GM21367 (cell line): ENCODE results near the gene ZCCHC9.
"Not testable (repeated sequence)": the region's sequence is repeated elsewhere in the genome, so short reads cannot be mapped to it uniquely, and the experiment has no call there.

Source experiments
- ATAC-seq: cut with Tn5 transposase; IDR thresholded peaks from one replicate; pipeline ENCODE4 v1.9.1; 2021; ENCODE audit not compliant: unreplicated experiment

Gene ZCCHC9

DNA sequence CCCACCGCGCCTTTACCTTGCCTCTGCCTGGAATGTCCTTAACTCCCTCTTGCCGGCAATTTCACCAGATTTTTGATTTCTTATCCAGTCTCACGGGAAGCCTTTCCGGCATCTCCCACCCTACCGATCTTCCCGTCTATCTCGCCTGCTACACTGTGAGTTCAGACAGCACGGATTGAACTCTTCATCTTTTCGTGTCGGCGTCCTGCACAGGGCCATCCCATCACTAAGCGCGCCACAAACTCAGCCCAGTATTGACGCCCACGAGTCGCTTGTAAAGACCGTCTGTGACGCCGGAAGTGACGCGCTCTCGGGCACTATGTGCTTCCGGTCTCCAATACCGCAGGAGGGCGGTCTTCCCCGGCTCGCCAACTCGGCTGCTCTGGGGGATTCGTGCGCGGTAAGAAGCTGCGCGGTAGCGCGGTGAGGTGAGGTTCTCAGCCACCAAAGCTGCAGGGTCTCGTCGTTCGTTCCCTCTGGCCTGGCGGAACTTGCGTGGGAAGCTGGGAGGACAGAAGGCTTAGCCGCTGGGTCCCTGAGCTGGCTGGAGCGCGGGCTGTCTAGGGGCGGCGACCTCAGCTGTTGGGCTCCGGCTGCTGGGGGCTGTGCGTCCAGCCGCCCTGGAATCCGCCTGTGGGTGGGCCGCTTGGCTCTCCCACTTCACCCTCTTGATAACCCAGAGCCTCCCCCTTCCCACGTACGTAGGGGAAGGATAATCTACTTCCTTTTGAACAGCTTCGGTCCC lies at the start of gene ZCCHC9:
Gene ZCCHC9 (plus strand): TSS at position 317 of the 745 bp plus-strand sequence. CDS start 3,171 bp downstream, outside the sequence.
- peak; percentile 97 for ATAC-seq

DNA sequence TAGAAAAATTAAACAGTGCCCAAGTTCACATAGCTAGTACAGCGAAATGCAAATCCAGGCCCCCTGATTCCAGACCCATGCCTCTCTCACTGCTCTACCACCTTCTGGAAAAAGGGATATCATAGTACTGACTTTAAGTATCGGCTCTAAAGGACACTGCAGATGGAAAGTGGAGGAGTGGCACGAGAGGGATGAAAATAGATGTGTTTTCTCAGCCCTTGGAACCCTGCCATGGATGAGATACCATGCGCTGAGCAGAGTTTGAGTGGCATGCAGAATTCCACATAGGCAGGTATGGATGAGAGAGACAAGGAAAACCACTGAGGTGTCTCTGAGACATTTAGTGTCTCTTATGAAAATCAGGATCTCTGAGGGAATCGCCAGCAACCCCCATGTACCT lies 49.5 kb upstream of the ZCCHC9 start:
- no peak for ATAC-seq

DNA sequence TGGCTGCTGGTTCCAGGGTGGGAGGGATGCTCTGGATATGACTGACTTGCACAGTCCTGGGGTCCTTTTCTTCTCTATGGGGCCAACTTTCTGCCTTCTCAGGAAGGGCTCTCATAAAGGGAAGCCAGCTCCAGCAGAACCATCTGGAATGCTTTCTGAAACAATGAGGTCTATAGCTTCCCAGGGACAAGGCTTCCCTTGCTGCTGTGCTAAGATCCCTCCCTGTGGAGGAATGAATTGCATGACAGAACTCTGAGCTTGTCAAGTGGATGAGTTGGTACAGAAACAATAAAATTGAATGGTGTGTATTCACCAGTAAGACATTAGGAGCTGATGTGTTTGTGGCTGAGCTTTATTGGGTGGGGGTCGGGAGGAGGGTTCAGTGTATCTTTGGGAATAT lies 48.5 kb upstream of the ZCCHC9 start:
- ATAC-seq = no peak

DNA sequence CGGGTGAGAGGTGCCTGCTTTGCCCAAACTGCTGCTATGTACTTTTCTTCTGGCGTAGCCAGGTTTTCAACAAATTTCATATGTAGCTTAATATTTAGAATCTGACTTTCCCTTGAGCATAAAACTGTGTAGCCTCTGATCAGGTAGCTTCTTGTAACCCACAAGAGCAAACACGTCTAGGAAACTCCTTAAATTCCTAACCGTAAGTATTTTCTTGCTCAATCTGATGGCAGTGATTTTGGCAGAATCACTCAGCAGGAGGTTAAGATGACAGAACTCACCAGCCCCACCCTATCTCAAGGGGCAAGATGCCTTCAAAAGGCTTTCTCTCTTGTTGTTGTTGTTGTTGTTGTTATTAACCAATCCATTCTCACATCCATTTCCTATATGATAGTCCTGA lies 47.5 kb upstream of the ZCCHC9 start:
- no peak for ATAC-seq

- no peak for ATAC-seq
Observed at GRCh38 chr5:81254886-81255559, 46.4 kb upstream of the ZCCHC9 start.

DNA sequence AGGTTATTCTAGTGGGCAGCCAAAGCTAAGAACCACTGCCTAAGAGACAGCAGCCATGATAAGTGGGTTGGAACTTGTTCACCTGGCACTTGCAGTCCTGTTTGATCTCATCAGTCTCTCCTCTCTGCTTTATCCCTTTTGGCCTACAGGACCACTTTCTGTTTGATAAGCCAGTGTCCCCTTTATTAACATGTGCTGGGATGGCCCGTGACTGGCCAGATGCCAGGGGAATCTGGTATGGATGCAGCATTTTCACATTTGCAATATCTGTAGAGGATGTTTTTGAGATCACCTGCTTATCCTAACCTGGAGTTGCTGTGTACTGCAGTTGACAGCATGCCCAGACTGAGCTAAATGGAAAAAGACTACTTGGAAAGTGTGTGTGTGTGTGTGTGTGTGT lies 44.6 kb upstream of the ZCCHC9 start:
- no peak for ATAC-seq

GRCh38 chr5:81262796-81263195 lies 38.6 kb upstream of the ZCCHC9 start:
- ATAC-seq = not testable (repeated sequence)

DNA sequence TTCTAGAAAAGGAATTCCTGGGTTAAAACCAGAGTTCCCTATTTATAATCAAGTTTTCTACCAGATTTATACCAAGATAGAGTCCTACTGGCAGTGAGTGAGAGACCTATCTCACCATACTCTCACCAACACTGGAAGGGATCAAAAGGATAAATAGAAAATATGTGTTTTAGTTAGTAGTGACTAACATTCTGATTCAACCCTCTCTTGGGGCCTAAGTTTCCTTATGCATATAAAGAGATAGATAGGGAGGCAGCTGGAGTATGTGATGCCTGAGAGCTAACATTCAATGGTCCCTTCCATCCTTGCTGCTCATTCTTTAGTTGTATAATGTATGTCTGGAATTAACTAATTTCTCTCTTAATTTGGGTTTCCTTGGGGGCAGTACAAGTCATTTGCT lies 36.3 kb upstream of the ZCCHC9 start:
- ATAC-seq = no peak

DNA sequence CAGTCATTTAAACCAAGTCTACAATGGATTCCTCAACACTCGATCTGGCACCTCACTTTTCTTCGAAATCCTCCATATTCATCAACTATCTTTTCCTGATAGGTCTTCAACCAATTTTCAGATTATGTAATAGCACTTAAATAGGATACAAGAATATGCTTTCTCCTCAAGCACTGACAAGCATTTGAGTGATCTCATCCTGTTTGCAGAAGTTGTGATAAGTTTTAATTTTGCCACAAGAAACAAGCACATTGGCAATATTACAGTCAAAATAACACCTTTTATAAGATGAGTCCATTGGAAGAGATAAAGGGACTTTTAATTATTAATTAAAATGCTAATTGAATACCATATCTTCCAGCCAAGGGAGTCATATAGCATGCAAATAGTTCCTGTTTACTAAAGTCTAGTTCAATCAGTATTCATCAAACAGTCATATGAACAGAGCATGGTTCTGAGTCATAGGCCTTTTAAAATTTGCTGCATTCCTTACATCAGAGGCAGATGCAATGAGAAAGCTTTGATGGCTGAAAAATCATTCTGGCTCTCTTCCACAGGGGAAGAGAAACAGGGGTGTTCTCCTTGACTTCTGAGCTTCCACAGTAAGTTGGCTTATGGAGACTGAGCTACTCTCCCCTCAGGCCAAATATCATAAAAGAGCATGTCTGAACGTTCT lies 32.7 kb upstream of the ZCCHC9 start:
- no peak for ATAC-seq

DNA sequence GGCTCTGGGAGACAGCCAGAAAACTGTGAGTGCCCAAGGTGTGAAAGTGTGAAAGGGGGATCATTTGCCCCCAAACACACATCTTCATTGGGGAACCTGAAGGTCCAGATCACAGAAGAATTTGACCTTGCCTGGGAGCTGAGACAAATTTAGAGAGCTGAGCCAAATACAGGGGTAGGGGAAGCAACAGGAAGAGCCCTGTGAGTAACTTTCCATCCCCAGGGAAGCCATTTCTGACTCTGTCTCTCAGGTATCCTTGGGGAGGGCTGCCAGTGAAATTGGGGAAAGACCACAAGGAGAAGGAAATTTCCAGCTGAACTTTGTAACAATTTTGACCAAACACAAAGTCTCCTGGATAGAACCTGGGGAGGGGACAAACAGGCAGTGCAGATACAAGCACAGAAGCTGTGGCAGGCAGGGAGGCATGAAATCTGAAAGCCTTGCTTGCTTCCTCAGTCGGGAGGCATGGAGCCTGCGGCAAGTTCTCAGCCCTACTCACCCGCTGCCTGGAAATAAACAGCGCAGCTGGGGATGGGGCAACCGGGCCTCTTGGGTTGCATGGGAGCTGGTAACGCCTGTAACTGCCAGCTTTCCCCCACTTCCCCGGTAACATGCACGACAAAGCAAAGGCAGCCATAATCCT lies 31.5 kb upstream of the ZCCHC9 start:
- ATAC-seq = no peak

- not testable (repeated sequence) for ATAC-seq
Observed at GRCh38 chr5:81270394-81271027, 30.9 kb upstream of the ZCCHC9 start.

DNA sequence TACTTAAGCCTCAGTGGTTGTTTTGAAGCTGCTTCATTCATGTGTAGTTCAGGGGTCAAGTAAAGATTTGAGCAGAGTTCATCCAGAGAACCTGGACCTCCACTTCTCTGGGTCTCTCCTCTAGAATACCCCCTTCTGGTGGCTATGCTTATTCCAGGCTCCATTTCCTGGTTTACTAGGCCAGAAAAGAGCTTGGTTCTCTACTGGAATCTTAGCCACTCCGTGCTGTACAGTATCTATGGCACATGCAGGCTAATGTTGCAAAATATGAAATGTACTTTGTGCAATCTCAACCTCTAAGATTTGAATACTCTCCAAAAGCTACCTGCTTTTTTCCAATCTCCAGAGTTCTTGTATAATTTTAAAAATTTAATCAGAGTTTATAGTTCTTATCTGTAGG lies 17.4 kb upstream of the ZCCHC9 start:
- no peak for ATAC-seq

DNA sequence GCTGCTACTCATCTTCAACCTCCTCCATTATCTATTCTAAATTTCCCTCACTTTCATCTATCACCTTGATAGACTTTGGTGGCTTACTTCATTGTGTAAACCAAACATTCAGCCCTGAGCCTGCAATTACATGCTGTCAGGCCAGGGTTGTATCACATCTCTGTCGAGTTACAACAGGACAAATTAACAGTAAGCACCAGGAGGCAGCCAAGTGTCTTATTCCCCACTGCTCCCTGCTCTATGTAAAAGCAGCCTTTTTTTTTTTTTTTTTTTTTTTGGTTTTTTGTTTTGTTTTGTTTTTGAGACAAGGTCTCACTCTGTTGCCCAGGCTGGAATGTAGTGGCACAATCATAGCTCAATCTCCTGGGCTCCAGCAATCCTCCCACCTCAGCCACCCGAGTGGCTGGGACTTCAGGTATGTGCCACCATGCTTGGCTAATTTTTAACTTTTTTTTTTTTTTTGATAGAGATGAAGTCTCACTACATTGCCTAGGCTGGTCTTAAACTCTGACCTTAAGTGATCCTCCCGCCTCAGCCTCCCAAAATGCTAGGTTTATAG lies 15.2 kb upstream of the ZCCHC9 start:
- ATAC-seq = no peak

DNA sequence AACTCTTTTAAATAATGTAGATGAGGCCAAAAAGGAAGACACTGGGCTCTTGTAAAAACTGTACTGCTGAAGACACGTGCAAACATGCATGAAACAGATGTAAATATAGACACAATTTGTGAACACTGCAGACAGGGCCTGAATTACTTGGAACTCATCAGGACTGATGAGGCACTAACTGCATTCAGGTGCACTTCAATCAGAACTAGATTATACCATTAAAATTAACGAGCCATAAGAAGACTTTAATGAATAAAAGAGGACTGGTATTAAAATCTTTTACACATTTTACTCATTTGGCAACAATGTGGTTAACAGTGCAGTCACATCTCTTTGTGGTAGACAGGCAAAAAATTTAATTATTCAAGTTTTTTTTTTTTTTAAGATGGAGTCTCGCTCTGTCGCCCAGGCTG lies 13.4 kb upstream of the ZCCHC9 start:
- no peak for ATAC-seq

- ATAC-seq = no peak
Observed at GRCh38 chr5:81290146-81290545, 11.2 kb upstream of the ZCCHC9 start.

DNA sequence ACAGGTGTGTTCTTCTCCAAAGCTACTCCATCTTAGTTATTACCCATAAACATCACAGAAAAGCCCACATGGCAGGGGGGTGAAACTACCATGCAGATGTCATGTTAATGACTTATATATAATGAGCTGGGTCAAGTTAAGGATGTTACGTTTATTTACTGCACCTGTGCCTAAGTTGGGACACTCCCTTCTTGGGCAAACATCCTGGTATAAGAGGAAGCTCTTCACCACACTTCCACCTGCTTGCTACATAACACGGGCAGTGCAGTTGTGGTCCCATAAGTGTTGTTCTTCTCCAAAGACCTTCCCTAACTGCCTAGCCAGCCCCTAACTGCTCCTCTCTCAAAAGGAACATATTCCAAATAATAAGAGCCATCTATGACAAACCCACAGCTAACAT lies 9.3 kb upstream of the ZCCHC9 start:
- no peak for ATAC-seq

- not testable (repeated sequence) for ATAC-seq
Observed at GRCh38 chr5:81294021-81294420, 7.4 kb upstream of the ZCCHC9 start.

DNA sequence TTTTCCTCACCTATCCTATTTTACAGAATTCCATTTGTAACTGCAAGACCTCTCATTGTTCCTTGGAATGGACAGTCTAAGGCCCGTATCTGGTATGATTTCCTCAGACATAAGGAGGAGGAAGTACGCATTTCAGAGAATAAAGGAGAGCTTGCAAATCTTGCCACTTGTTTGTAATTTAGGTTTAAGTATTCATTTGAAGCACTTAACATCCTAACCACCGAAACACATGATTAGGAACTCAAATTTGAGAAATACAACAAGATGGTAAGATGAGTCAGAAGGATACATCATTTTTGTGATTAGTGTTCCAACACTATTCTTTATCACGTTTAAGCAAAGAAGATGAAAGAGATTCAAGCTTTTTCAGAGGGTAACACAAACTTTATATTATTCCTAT lies 3.9 kb upstream of the ZCCHC9 start:
- ATAC-seq = no peak

- ATAC-seq = no peak
Observed at GRCh38 chr5:81300921-81301270, 491 bp upstream of the ZCCHC9 start.

- no peak for ATAC-seq
Observed at GRCh38 chr5:81302596-81302995, 1.2 kb downstream of the ZCCHC9 start.

DNA sequence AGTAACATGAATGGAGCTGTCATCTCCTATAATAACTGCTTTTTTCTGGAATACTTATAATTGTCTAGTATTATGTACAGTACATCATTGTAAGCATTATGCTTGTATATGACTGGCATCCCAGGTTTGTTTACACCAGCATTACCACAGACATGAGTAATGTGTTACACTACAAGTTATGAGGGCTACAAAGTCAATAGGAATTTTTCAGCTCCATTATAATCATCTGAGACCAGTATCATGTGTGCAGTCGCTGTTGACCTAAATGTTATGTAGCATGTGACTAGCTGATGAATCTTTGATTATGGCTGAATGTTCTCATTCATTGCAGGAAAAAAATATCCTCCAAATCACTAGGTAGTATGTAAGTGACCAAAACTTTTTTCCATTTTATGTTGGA lies 2.2 kb downstream of the ZCCHC9 start:
- ATAC-seq = no peak
